ENCODE measurements around the gene ICA1L.
A peak's percentile ranks its signal among the peaks of the same experiment; 100 is the strongest.
"Not testable (repeated sequence)": the region's sequence is repeated elsewhere in the genome, so short reads cannot be mapped to it uniquely, and the experiment has no call there.

ICA1L gene

GRCh38 chr2:202909394-202910192 lies 38.0 kb upstream of the ICA1L start:
- TF ChIP-seq, protein P1, sequence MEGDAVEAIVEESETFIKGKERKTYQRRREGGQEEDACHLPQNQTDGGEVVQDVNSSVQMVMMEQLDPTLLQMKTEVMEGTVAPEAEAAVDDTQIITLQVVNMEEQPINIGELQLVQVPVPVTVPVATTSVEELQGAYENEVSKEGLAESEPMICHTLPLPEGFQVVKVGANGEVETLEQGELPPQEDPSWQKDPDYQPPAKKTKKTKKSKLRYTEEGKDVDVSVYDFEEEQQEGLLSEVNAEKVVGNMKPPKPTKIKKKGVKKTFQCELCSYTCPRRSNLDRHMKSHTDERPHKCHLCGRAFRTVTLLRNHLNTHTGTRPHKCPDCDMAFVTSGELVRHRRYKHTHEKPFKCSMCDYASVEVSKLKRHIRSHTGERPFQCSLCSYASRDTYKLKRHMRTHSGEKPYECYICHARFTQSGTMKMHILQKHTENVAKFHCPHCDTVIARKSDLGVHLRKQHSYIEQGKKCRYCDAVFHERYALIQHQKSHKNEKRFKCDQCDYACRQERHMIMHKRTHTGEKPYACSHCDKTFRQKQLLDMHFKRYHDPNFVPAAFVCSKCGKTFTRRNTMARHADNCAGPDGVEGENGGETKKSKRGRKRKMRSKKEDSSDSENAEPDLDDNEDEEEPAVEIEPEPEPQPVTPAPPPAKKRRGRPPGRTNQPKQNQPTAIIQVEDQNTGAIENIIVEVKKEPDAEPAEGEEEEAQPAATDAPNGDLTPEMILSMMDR (IDR thresholded peaks at IDR 0.05; ENCODE audit: low read length, missing control alignments) = no peak
- H3K4me3 ChIP-seq (replicated peaks; ENCODE audit: low read depth, low read length) = peak overlapping the region; percentile 86
- peak; percentile 34 for DNase-seq (ENCODE audit: low read depth)

DNA sequence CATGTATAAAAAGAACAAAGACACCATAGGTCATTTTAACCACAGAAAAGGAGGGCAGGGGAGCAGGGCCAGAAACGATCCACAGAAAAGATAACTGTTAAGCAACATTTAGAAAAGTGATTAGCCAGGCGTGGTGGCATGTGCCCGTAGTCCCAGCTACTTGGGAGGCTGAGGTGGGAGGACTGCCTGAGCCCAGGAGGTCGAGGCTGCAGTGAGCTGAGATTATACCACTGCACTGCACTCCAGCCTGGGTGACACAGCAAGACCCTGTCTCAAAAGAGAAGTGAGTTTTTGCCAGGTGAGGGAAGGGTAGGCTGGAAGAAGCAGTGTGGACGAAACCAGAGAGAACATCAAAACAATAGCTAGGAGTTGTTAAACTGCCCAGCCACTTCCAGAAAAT lies 36.6 kb upstream of the ICA1L start:
- TF ChIP-seq, protein P1 (IDR thresholded peaks at IDR 0.05; ENCODE audit: low read length, missing control alignments) = no peak
- H3K4me3 ChIP-seq (replicated peaks; ENCODE audit: low read depth, low read length) = no peak overlapping the region
- no peak for DNase-seq (ENCODE audit: low read depth)

DNA sequence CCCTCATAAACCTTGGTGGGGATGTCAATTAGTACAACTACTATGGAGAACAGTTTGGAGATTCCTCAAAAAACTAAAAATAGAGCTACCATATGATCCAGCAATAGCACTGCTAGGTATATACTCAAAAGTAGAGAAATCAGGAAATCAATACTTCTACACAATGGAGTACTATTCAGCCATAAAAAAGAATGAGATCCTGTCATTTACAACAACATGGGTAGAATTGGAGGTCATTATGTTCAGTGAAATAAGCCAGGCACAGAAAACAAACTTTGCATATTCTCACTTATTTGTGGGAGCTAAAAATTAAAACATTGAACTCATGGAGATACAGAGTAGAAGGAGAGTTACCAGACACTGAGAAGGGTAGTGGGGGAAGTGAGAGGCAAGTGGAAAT lies 33.9 kb upstream of the ICA1L start:
- not testable (repeated sequence) for DNase-seq (ENCODE audit: low read depth); H3K4me3 ChIP-seq (replicated peaks; ENCODE audit: low read depth, low read length)

DNA sequence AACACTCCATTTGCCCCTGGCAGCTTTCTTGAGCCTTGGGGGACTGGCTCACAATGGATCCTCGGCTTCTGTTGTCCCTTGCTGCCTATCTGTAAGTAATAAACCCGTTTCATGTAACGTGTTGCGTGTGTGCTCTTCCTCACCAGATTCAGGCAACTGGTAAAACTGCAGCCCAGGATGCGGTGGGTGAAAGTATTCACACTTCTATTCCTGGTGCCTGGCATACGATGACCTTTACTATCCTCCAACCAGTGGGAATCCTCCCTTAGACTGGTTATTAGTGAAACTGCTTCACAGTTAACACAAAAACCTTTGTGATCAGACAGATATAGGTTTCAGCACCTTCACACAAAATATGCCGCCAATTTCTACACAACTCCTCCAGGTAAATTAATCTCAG lies 13.6 kb upstream of the ICA1L start:
- no peak overlapping the region for H3K4me3 ChIP-seq (replicated peaks; ENCODE audit: low read depth, low read length)
- TF ChIP-seq, protein P1 (IDR thresholded peaks at IDR 0.05; ENCODE audit: low read length, missing control alignments) = no peak
- DNase-seq (ENCODE audit: low read depth) = no peak

DNA sequence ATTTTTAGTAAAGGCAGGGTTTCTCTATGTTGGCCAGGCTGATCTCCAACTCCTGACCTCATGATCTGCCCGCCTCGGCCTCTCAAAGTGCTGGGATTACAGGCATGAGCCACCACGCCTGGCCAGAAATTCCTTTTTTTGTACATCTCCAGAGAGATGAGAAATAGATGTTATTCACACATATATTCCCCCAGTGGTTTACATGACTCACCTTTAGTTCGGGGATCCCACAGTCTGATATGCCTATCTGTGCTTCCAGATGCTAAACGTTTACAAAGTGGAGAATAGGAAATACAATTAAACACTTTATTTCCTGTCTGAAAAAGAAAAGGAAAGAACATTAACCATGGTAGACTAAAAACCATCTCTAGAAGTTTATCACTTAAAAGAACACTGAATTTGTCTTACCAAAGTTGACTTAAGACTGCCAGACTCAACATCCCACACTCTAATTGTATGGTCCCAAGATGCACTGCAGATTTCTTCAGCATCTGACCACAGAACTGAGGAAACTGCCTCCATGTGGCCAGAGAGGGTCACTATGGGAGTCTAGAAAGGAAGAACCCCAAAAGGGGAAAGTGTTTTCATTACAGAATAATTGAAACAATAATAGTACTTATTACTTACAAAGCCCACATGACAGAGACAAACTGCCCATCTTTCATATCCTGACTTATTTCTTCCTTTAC lies 12.6 kb upstream of the ICA1L start:
- TF ChIP-seq, protein P1 (IDR thresholded peaks at IDR 0.05; ENCODE audit: low read length, missing control alignments) = peak; percentile 22
- H3K4me3 ChIP-seq (replicated peaks; ENCODE audit: low read depth, low read length) = no peak overlapping the region
- DNase-seq (ENCODE audit: low read depth) = peak; percentile 10

GRCh38 chr2:202881570-202881969 lies 10.0 kb upstream of the ICA1L start:
- TF ChIP-seq, protein P1 (IDR thresholded peaks at IDR 0.05; ENCODE audit: low read length, missing control alignments) = no peak
- no peak overlapping the region for H3K4me3 ChIP-seq (replicated peaks; ENCODE audit: low read depth, low read length)
- no peak for DNase-seq (ENCODE audit: low read depth)

- TF ChIP-seq, protein P1 (IDR thresholded peaks at IDR 0.05; ENCODE audit: low read length, missing control alignments) = no peak
- DNase-seq (ENCODE audit: low read depth) = no peak
- H3K4me3 ChIP-seq (replicated peaks; ENCODE audit: low read depth, low read length) = no peak overlapping the region
These were observed 6.1 kb upstream of the ICA1L start for GRCh38 chr2:202877699-202878098.
